ENCODE results near the gene SLC9C1. TPM values are rescaled to one million over a fixed set of nuclear protein-coding genes. Genes with fewer than 3 reads are reported as not detected.

Gene SLC9C1
- total RNA-seq, 1 experiment from 2014 or later, result 0.79 TPM

- Histone ChIP-seq H3K79me2 (ENCODE audit: insufficient read depth, low read length) (no peaks in the 10 kb centered on the region), H4K20me1 (ENCODE audit: insufficient read depth) (no peaks in the 10 kb centered on the region), H3K27me3 (ENCODE audit: insufficient read depth, low read length) (no peaks in the 10 kb centered on the region), H3K36me3 (ENCODE audit: control insufficient read depth in 1 of 2, insufficient read depth in 2 of 2, low read length in 2 of 2) (no peaks in the 10 kb centered on the region), H3K4me1 (ENCODE audit: control insufficient read depth in 1 of 2, insufficient read depth in 2 of 2, low read length in 2 of 2) (no peaks in the 10 kb centered on the region), H3K9me2 (ENCODE audit: insufficient read depth) (no peaks in the 10 kb centered on the region), H3K4me3 (replicated peaks in 1 of 2; ENCODE audit: low read depth in 1 of 2, low read length in 2 of 2) (no peak within 1 kb of the TSS), H2AFZ (ENCODE audit: low read depth, low read length, poor library complexity, severe bottlenecking) (no peak within 1 kb of the TSS), H3K9me3 (ENCODE audit: control insufficient read depth in 1 of 2, insufficient read depth in 1 of 2, low read depth in 1 of 2, low read length in 2 of 2) (no peaks in the 10 kb centered on the region), H3K27ac (ENCODE audit: low read depth, low read length) (no peak within 1 kb of the TSS), H3K4me2 (ENCODE audit: low read length) (no peak within 1 kb of the TSS), H3K9ac (ENCODE audit: low read length) (no peak within 1 kb of the TSS)
- TF ChIP-seq ZFX (IDR thresholded peaks at IDR 0.05) (no peak), POLR2A (IDR thresholded peaks at IDR 0.05; ENCODE audit: borderline replicate concordance, extremely low read depth, insufficient read depth, insufficient read length) (no peak), CTCF (IDR thresholded peaks at IDR 0.05 in 2 of 3, conservative IDR thresholded peaks at IDR 0.05 in 1 of 3; ENCODE audit: borderline replicate concordance in 1 of 3, insufficient read depth in 1 of 3, low read depth in 2 of 3, low read length in 2 of 3) (no peak), ZBTB33 (IDR thresholded peaks at IDR 0.05; ENCODE audit: extremely low read depth, insufficient replicate concordance, low read length) (no peak), EZH2 (IDR thresholded peaks at IDR 0.05) (no peak), ZNF274 (IDR thresholded peaks at IDR 0.05; ENCODE audit: low read depth, low read length) (no peak), POLR2AphosphoS5 (IDR thresholded peaks at IDR 0.05; ENCODE audit: low read depth, low read length) (no peak), TCF7L2 (IDR thresholded peaks at IDR 0.05; ENCODE audit: borderline replicate concordance, extremely low read depth, insufficient read depth, insufficient read length) (no peak), SP1 (IDR thresholded peaks at IDR 0.05; ENCODE audit: low read depth) (no peak), CEBPB (IDR thresholded peaks at IDR 0.05; ENCODE audit: low read depth) (no peak)
- ATAC-seq (no peak), DNase-seq (ENCODE audit: low read depth, low spot score) (no peak)
- POLR2A ChIA-PET, result no interaction called here
- intact Hi-C loops (cut with micrococcal nuclease), result no loop called here
- no TSS peak for BruUV-seq (replicated peaks)
- RAD21 ChIA-PET (ENCODE audit: low non-redundant PET in 1 of 2, low total read pairs in 2 of 2, uncharacterized antibody in 2 of 2, unreplicated experiment in 2 of 2), result no interaction called here
- CTCF ChIA-PET, result no interaction called here
Measured at GRCh38 chr3:112333002-112333380, 39.0 kb upstream of the SLC9C1 start, which contains the start of gene CD200. TSS of gene CD200 (plus strand) at chr3:112333156. CDS start at chr3:112333213, 57 bp downstream.

All from HCT116 (cell line).